Heart left ventricle (tissue), 16 donors: ENCODE data around the gene UST. TPM values are rescaled to one million over a fixed set of nuclear protein-coding genes. Genes with fewer than 3 reads are reported as not detected.

Source experiments
- ATAC-seq, 4 donors: fragments of 200-7000 bp; cut with Tn5 transposase; one replicate each; pipeline ENCODE4 v1.9.1; 2020 to 2022; ENCODE audit warnings: moderate library complexity in 4 of 4, mild to moderate bottlenecking in 3 of 4, moderate number of reproducible peaks in 1 of 4
- DNase-seq, 5 donors: peaks; one replicate each; pipeline ENCODE4 v3.0.0-alpha.2; 2020
- H3K27ac ChIP-seq, 12 donors: fragments of 200-600 bp; sonication (generic) in 4 of 12; one replicate each; pipeline versions ENCODE4 v1.5.0 to v1.8.0; 2016 to 2022; ENCODE audit warnings: mild to moderate bottlenecking in 2 of 12
- H3K27me3 ChIP-seq, 9 donors: fragments of 200-600 bp; sonication (generic) in 2 of 9; one replicate each; pipeline versions ENCODE4 v1.5.1 to v1.8.0; 2016 to 2022; ENCODE audit warnings: mild to moderate bottlenecking in 3 of 9
- H3K36me3 ChIP-seq, 9 donors: fragments of 200-600 bp; sonication (generic) in 2 of 9; one replicate each; pipeline versions ENCODE4 v1.5.0 to v1.8.0; 2018 to 2022; ENCODE audit warnings: mild to moderate bottlenecking in 2 of 9
- H3K4me1 ChIP-seq, 12 donors: fragments of 200-600 bp; sonication (generic) in 4 of 12; one replicate each; pipeline versions ENCODE4 v1.5.0 to v1.8.0; 2016 to 2022; ENCODE audit warnings: mild to moderate bottlenecking in 3 of 12
- H3K4me3 ChIP-seq, 12 donors: fragments of 200-600 bp; sonication (generic) in 4 of 12; one replicate each; pipeline versions ENCODE4 v1.5.0 to v1.8.0; 2017 to 2022; ENCODE audit warnings: mild to moderate bottlenecking in 9 of 12, moderate library complexity in 4 of 12
- H3K9me3 ChIP-seq, 12 donors: fragments of 200-600 bp; sonication (generic) in 4 of 12; one replicate each; pipeline versions ENCODE4 v1.5.0 to v1.8.0; 2016 to 2022; ENCODE audit warnings: mild to moderate bottlenecking in 1 of 12
- POLR2A ChIP-seq, 2 donors: fragments of 450-650 bp; IDR thresholded peaks; one replicate each; pipeline ENCODE4 v1.6.1; 2017; ENCODE audit warnings: antibody characterized with exemption in 2 of 2, mild to moderate bottlenecking in 2 of 2, moderate library complexity in 2 of 2
- WGBS, 4 donors: extraction: QIAGEN DNeasy Blood & Tissue Kit in 2 of 4; methylation state at CpG; one replicate each; pipeline versions ENCODE4 v1.1.5 to v1.1.7; 2013 to 2018; 5-methylcytosine and 5-hydroxymethylcytosine counted together
- intact Hi-C, 10 donors: fragments of 100-400 bp; cut with DNase I; formaldehyde crosslinking; loops; one replicate each; pipeline versions ENCODE4 v1.11.1 to v1.14.2; 2022
- polyA plus RNA-seq, 2 donors: library from polyadenylated mRNA; stranded (reverse); fragments of 200-250 nt; gene quantifications; one replicate each; pipeline ENCODE4 v1.2.3, GENCODE V29; 2013
- total RNA-seq, 9 donors: library from RNA; depleted of rRNA in 2 of 9; stranded (reverse); fragments of >200 nt in 2 of 9; fragmentation: NEBNext Ultra II Directional in 3 of 9; extraction: Animal tissue kit (Norgen Biotek cat#: 25700) in 3 of 9; gene quantifications; one replicate each; pipeline versions ENCODE4 v1.1.0 to v1.2.4, GENCODE V29; 2016 to 2023
- TF ChIP-seq, protein P1 (sequence below), 12 donors: fragments of 200-600 bp; sonication (generic) in 4 of 12; IDR thresholded peaks; one replicate each; pipeline versions ENCODE4 v1.5.0 to v1.8.0; 2018 to 2022; ENCODE audit warnings: antibody characterized with exemption in 12 of 12, mild to moderate bottlenecking in 5 of 12
- donor health status: ischemic (EF 13 %, LVEDD 7.1; RV severe dilation, severe dysfunction).
- donor health status: healthy with polysubstance abuse.
- donor health status: DM: no; HTN: yes; CAD: no.
- donor health status: DM: no; HTN: no; CAD: no.
- donor health status: ischemic (EF 25% LVEDD 6.9; RV normal size, moderate dysfunction).
- donor health status: ischemic (EF 25% LVEDD 5.7; RV mildly dilated, moderate dysfunction).
- donor health status: healthy.
- donor health status: DM: yes; HTN: yes; CAD: no.
- donor health status: ischemic (EF 35%, LVEDD 5.7; RV mildly dilated, moderate dysfunction).
- donor health status: nonischemic (EF 11% LVEDD 7.7; RV severe dilation, severe dysfunction).
- donor health status: DM: yes; HTN: yes; CAD: no.
- donor health status: PGD.
- donor health status: ischemic (EF 29% LVEDD 5.4; RV normal size, mild dysfunction).
- donor health status: nonischemic (EF 23%, LVEDD 6.1; RV moderate dilation, normal function).

The UST gene
- total and polyA plus RNA-seq, 11 donors: 1.1 to 5.8 (median 2.7) TPM

- DNase-seq: no peak
These were observed 25.9 kb upstream of the UST start for GRCh38 chr6:148720897-148721296.

DNA sequence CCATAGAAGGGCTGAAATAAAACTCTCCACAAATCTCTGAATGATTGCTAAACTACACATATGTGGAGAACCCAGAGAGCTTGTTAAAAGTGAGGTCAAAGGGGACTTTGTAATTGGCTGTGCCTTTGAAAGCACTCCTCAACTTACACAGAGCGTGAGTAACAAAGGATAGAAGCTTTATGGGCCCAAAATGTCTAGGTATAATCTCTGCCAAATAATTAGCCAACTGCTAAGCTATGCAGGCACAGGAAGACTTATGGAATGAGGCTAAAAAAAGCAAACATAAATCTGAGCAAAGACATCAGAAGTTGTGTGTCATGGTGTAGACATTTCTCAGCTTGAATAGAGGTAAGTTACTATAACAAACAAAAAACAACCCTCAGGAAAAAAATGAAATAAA, 23.3 kb upstream of the UST start:
- no peak overlapping the region for H3K27ac ChIP-seq
- intact Hi-C loops: no loop called here
- TF ChIP-seq, protein P1, sequence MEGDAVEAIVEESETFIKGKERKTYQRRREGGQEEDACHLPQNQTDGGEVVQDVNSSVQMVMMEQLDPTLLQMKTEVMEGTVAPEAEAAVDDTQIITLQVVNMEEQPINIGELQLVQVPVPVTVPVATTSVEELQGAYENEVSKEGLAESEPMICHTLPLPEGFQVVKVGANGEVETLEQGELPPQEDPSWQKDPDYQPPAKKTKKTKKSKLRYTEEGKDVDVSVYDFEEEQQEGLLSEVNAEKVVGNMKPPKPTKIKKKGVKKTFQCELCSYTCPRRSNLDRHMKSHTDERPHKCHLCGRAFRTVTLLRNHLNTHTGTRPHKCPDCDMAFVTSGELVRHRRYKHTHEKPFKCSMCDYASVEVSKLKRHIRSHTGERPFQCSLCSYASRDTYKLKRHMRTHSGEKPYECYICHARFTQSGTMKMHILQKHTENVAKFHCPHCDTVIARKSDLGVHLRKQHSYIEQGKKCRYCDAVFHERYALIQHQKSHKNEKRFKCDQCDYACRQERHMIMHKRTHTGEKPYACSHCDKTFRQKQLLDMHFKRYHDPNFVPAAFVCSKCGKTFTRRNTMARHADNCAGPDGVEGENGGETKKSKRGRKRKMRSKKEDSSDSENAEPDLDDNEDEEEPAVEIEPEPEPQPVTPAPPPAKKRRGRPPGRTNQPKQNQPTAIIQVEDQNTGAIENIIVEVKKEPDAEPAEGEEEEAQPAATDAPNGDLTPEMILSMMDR (IDR thresholded peaks at IDR 0.05): no peak
- no peak for TF ChIP-seq POLR2A (IDR thresholded peaks at IDR 0.05)
- 39 to 75% (median 65%) methylated on average over 1 of the region's 1 CpG for WGBS, 4 donors
- peaks cover 0 to 37% (median 4%) of the 10 kb centered on the region in 12 donors for H3K9me3 ChIP-seq
- ATAC-seq: no peak
- no peak for DNase-seq
- H3K36me3 ChIP-seq: no peaks in the 10 kb centered on the region
- H3K4me1 ChIP-seq: no peaks in the 10 kb centered on the region
- no peaks in the 10 kb centered on the region for H3K27me3 ChIP-seq
- H3K4me3 ChIP-seq: no peak overlapping the region

More at GRCh38 chr6:148720897-148721296, 25.9 kb upstream of the UST start:
- no peak overlapping the region for H3K4me3 ChIP-seq
- intact Hi-C loops: no loop called here
- H3K9me3 ChIP-seq: peaks cover 0 to 15% (median 0%) of the 10 kb centered on the region in 12 donors
- no peaks in the 10 kb centered on the region for H3K36me3 ChIP-seq
- WGBS, 4 donors: 77 to 94% (median 88%) methylated on average over 2 of the region's 2 CpGs
- no peaks in the 10 kb centered on the region for H3K4me1 ChIP-seq
- TF ChIP-seq, protein P1 (IDR thresholded peaks at IDR 0.05): no peak
- no peak for TF ChIP-seq POLR2A (IDR thresholded peaks at IDR 0.05)
- no peak overlapping the region for H3K27ac ChIP-seq
- no peak for ATAC-seq
- H3K27me3 ChIP-seq: no peaks in the 10 kb centered on the region

DNA sequence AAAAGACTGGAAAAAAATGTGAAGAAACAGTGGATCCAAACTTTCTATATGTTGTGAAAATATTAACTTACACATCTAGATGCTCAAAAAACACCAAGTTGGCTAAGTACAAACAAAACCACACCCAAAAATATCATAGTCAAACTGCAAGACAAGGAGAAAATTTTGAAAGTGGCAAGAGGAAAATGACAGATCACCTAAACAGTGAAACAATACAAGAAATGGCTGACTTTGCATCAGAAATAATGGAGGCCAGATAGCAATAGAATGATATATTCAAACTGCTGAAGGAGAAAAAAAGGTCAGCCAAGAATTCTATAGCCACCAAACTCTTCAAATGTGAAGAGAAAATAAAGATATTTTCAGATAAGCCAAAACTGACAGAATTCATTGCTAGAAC, 22.4 kb upstream of the UST start:
- TF ChIP-seq, protein P1 (IDR thresholded peaks at IDR 0.05): no peak
- TF ChIP-seq POLR2A (IDR thresholded peaks at IDR 0.05): no peak
- intact Hi-C loops: no loop called here
- no peaks in the 10 kb centered on the region for H3K36me3 ChIP-seq
- H3K4me1 ChIP-seq: no peaks in the 10 kb centered on the region
- ATAC-seq: no peak
- no peak for DNase-seq
- no peak overlapping the region for H3K4me3 ChIP-seq
- no peak overlapping the region for H3K27ac ChIP-seq
- peaks cover 0 to 37% (median 4%) of the 10 kb centered on the region in 12 donors for H3K9me3 ChIP-seq
- H3K27me3 ChIP-seq: no peaks in the 10 kb centered on the region

DNA sequence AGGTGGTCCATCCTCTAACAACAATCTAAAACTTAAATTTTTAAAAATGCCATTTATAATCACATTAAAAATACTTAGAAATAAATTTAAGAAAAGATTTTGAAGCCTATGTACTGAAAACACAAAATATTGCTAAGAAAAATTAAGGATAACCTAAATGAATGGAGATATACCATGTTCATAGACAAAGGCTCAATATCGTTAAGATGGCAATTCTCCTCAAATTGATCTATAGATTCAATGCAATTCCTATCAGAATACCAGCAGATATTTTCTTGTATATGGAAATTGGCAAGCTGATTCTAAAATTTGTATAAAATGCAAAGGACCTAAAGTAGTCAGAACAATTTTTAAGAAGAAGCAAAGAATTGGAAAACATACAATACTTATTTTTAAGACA, 19.7 kb upstream of the UST start:
- WGBS, 4 donors: 96 to 99% (median 98%) methylated on average over 1 of the region's 1 CpG
- intact Hi-C loops: no loop called here
- Histone ChIP-seq H3K4me1 (no peaks in the 10 kb centered on the region), H3K4me3 (no peak overlapping the region), H3K36me3 (no peaks in the 10 kb centered on the region), H3K9me3 (peaks cover 0 to 37% (median 4%) of the 10 kb centered on the region in 12 donors), H3K27ac (no peak overlapping the region), H3K27me3 (no peaks in the 10 kb centered on the region)
- TF ChIP-seq, protein P1 (IDR thresholded peaks at IDR 0.05): no peak
- TF ChIP-seq POLR2A (IDR thresholded peaks at IDR 0.05): no peak
- ATAC-seq: no peak
- DNase-seq: no peak
